CD4-positive, alpha-beta T cell treated with Interleukin-4 for 4 hours (primary cell): Measurements from ENCODE around the gene ARVCF.

Source experiments
- DNase-seq: peaks from one replicate; pipeline ENCODE4 v3.0.0-alpha.2; 2020

ARVCF gene

GRCh38 chr22:19971276-19972124 lies 45.1 kb downstream of the ARVCF start:
- DNase-seq, result no peak

- peak; percentile 66 for DNase-seq
Measured at GRCh38 chr22:19970479-19971275, 45.9 kb downstream of the ARVCF start.

- no peak for DNase-seq
Measured at GRCh38 chr22:19970031-19970478, 46.6 kb downstream of the ARVCF start.

- no peak for DNase-seq
Measured at GRCh38 chr22:19969141-19969928, 47.3 kb downstream of the ARVCF start.

GRCh38 chr22:19968450-19968891 lies 48.2 kb downstream of the ARVCF start:
- DNase-seq, result no peak

GRCh38 chr22:19967850-19968449 lies 48.7 kb downstream of the ARVCF start:
- DNase-seq, result no peak

- DNase-seq, result no peak
Measured at GRCh38 chr22:19966908-19967750, 49.5 kb downstream of the ARVCF start.

GRCh38 chr22:19965771-19966709 lies 50.6 kb downstream of the ARVCF start:
- DNase-seq, result no peak

- DNase-seq, result no peak
Measured at GRCh38 chr22:19964701-19965386, 51.8 kb downstream of the ARVCF start.

GRCh38 chr22:19963863-19964642 lies 52.6 kb downstream of the ARVCF start:
- no peak for DNase-seq

GRCh38 chr22:19962909-19963806 lies 53.5 kb downstream of the ARVCF start:
- no peak for DNase-seq

GRCh38 chr22:19962246-19962908 lies 54.2 kb downstream of the ARVCF start:
- peak; percentile 21 for DNase-seq

GRCh38 chr22:19961868-19962245 lies 54.8 kb downstream of the ARVCF start:
- DNase-seq, result no peak

GRCh38 chr22:19961201-19961580 lies 55.4 kb downstream of the ARVCF start:
- DNase-seq, result no peak

GRCh38 chr22:19960491-19961200 lies 56.0 kb downstream of the ARVCF start:
- DNase-seq, result no peak

- DNase-seq, result no peak
Measured at GRCh38 chr22:19959587-19960490, 56.8 kb downstream of the ARVCF start.
